ENCODE results near the gene AFG3L2. TPM values are rescaled to one million over a fixed set of nuclear protein-coding genes. Genes with fewer than 3 reads are reported as not detected.

The AFG3L2 gene
- total and polyA plus RNA-seq, 9 of the 15 experiments (the other 6 are each of a cell fraction or from before 2014, with no cell fraction given): 24.1 to 109 (median 84.0) TPM

DNA sequence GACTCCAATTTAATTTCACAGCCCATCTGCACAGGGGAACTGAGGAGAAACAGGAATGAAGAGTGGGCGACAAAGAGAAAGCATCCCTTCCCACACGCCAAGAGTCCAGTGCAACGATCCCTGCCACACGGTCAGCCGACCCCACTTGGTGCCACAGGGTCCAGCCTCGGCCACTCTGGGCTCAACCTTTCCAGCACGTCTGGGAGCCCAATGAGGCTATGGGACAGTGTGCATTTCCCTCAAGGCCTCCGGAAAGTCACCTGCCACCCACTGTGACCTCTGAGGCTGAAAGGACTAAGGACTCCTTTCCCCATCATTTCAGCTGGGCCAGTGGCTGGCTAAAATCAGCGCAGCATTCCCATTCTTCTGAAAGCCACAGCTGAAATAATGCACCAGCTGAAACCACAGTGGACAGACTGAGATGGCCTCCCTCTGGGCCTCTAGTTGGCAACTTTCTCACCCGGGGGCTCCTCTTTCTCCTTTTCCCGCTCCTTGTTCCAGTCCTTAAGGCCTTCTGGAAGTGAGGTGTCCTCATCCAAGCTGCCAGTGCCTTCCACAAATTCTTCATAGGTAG is 47.8 kb downstream of the AFG3L2 start:
- peaks cover 0 to 7% of the 10 kb centered on the region in 2 experiments; a peak in 3 of 5 replicates for H3K4me1 ChIP-seq (replicated peaks in 1 of 2; ENCODE audit: control insufficient read depth in 2 of 2, insufficient read depth in 2 of 2, low read length in 2 of 2)
- CTCF ChIA-PET (ENCODE audit: low intra/inter-chr PET ratio): no interaction called here
- TSS peak; percentile 75 for BruUV-seq (replicated peaks)
- FAIRE-seq (no peak), ATAC-seq (no peak), DNase-seq (ENCODE audit: extremely low read depth in 1 of 4, low spot score in 3 of 4) (no peak)
- in situ Hi-C loops (cut with MboI) (no loop called here), intact Hi-C loops (cut with micrococcal nuclease) (loop anchor here (5.0 kb wide), 1 partner anchor 47 kb away; no protein-coding TSS in a partner anchor)
- peaks cover 3% of the 10 kb centered on the region; the same call in 1 of the 3 replicates for H3K79me2 ChIP-seq (ENCODE audit: control insufficient read depth, insufficient read depth, low read length)
- TF ChIP-seq POLR2G (IDR thresholded peaks at IDR 0.05; ENCODE audit: low read depth, low read length): 0 out of 2 replicates have a peak, but pooled peaks have one; percentile 44
- TF ChIP-seq ZNF12 (CRISPR knock-in tag; IDR thresholded peaks at IDR 0.05): no peak
- H3K9me3 ChIP-seq (replicated peaks; ENCODE audit: control insufficient read depth, insufficient read depth, low read depth, low read length): no peaks in the 10 kb centered on the region
- POLR2A ChIA-PET: interaction anchor here (1.5 to 2.7 kb wide), 6 partner anchors 10 to 64 kb away, joined by 3 to 23 read pairs (median 4); no protein-coding TSS in a partner anchor
- no peak overlapping the region for H3K4me3 ChIP-seq
- no peak overlapping the region for H3K4me2 ChIP-seq (ENCODE audit: insufficient read depth, low read length)
- no peak overlapping the region for H2AFZ ChIP-seq (ENCODE audit: low read depth, low read length)
- H3K9me1 ChIP-seq (ENCODE audit: control insufficient read depth, insufficient read depth, low read length): no peaks in the 10 kb centered on the region
- H4K20me1 ChIP-seq (replicated peaks; ENCODE audit: control insufficient read depth, insufficient read depth, low read length): no peaks in the 10 kb centered on the region
- no peaks in the 10 kb centered on the region for H3K27me3 ChIP-seq (ENCODE audit: control insufficient read depth in 2 of 2, insufficient read depth in 2 of 2, low read length in 2 of 2)
- H3K27ac ChIP-seq (ENCODE audit: extremely low read depth, low read depth, low read length): no peak overlapping the region
- peaks cover 75% of the 10 kb centered on the region for H3K36me3 ChIP-seq (ENCODE audit: control insufficient read depth, insufficient read depth, low read length)
- 94% methylated on average over 11 of the region's 11 CpGs for WGBS (ENCODE audit: insufficient coverage, low coverage, missing lambda C conversion rate)
- no peak overlapping the region for H3K9ac ChIP-seq (ENCODE audit: insufficient read depth in 1 of 2, low read depth in 2 of 2, low read length in 2 of 2)

DNA sequence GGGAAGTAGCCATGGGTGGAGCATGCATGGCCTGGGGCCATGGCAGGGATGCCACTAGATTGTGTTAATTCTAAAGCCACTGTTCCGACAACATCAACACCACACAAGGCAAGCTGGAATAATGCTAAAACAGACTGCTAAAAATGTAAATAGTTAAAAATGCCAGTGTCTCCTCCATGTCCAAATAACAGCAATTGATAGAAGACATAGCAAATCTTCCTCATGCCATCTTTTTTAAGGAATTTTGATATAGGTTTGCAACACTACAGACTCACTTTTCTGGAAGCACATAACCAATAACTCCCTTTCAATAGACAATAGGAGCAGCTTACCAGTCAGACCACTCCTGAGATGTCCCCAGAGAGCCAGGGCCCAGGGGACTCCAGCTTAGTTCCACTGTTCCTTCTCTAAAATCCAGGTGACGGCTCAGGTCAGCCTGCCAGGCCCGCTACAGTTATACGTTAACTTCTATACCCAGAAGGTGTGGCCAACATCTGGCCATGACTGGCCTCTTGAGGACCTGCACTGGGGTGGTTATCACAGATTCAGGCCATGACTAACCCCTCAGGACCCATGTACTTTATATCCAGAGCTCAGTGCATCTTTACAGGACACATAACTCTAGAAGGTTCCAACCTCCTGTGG is 48.7 kb downstream of the AFG3L2 start:
- no peak for DNase-seq (ENCODE audit: extremely low read depth in 1 of 4, low spot score in 3 of 4)
- POLR2A ChIA-PET: interaction anchor here (0.6 to 2.7 kb wide), 16 partner anchors 10 to 798 kb away, joined by 3 to 23 read pairs (median 3); no protein-coding TSS in a partner anchor
- H3K4me2 ChIP-seq (ENCODE audit: insufficient read depth, low read length): no peak overlapping the region
- TF ChIP-seq CCNT2 (IDR thresholded peaks at IDR 0.05; ENCODE audit: borderline replicate concordance, extremely low read depth, insufficient read length, low read depth, low read length): peak; percentile 21
- TF ChIP-seq ZNF785 (CRISPR knock-in tag; IDR thresholded peaks at IDR 0.05): no peak
- TF ChIP-seq CTBP1 (IDR thresholded peaks at IDR 0.05; ENCODE audit: borderline replicate concordance): 0 out of 2 replicates have a peak, but pooled peaks have one; percentile 4
- TF ChIP-seq NBN (IDR thresholded peaks at IDR 0.05; ENCODE audit: low read depth): no peak
- TF ChIP-seq, protein P1, sequence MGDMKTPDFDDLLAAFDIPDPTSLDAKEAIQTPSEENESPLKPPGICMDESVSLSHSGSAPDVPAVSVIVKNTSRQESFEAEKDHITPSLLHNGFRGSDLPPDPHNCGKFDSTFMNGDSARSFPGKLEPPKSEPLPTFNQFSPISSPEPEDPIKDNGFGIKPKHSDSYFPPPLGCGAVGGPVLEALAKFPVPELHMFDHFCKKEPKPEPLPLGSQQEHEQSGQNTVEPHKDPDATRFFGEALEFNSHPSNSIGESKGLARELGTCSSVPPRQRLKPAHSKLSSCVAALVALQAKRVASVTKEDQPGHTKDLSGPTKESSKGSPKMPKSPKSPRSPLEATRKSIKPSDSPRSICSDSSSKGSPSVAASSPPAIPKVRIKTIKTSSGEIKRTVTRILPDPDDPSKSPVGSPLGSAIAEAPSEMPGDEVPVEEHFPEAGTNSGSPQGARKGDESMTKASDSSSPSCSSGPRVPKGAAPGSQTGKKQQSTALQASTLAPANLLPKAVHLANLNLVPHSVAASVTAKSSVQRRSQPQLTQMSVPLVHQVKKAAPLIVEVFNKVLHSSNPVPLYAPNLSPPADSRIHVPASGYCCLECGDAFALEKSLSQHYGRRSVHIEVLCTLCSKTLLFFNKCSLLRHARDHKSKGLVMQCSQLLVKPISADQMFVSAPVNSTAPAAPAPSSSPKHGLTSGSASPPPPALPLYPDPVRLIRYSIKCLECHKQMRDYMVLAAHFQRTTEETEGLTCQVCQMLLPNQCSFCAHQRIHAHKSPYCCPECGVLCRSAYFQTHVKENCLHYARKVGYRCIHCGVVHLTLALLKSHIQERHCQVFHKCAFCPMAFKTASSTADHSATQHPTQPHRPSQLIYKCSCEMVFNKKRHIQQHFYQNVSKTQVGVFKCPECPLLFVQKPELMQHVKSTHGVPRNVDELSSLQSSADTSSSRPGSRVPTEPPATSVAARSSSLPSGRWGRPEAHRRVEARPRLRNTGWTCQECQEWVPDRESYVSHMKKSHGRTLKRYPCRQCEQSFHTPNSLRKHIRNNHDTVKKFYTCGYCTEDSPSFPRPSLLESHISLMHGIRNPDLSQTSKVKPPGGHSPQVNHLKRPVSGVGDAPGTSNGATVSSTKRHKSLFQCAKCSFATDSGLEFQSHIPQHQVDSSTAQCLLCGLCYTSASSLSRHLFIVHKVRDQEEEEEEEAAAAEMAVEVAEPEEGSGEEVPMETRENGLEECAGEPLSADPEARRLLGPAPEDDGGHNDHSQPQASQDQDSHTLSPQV (IDR thresholded peaks at IDR 0.05): 0 out of 2 replicates have a peak, but pooled peaks have one; percentile 1
- TF ChIP-seq MEF2D (tag; conservative IDR thresholded peaks at IDR 0.05; ENCODE audit: low read depth): no peak
- peak; percentile 0 for TF ChIP-seq DACH1 (IDR thresholded peaks at IDR 0.05; ENCODE audit: partially characterized antibody)
- no peak for TF ChIP-seq ZNF174 (CRISPR knock-in tag; IDR thresholded peaks at IDR 0.05)
- no peaks in the 10 kb centered on the region for H3K27me3 ChIP-seq (ENCODE audit: control insufficient read depth in 2 of 2, insufficient read depth in 2 of 2, low read length in 2 of 2)
- 98% methylated on average over 4 of the region's 4 CpGs for WGBS (ENCODE audit: insufficient coverage, low coverage, missing lambda C conversion rate)
- no peaks in the 10 kb centered on the region for H3K9me3 ChIP-seq (replicated peaks; ENCODE audit: control insufficient read depth, insufficient read depth, low read depth, low read length)
- no peaks in the 10 kb centered on the region for H4K20me1 ChIP-seq (replicated peaks; ENCODE audit: control insufficient read depth, insufficient read depth, low read length)
- CTCF ChIA-PET (ENCODE audit: low intra/inter-chr PET ratio): interaction anchor here (1.2 kb wide), 1 partner anchor 332 kb away, joined by 4 read pairs; no protein-coding TSS in a partner anchor
- H3K79me2 ChIP-seq (ENCODE audit: control insufficient read depth, insufficient read depth, low read length): 0 out of 3 replicates have a peak, but pooled peaks cover 3% of the 10 kb centered on the region
- H3K36me3 ChIP-seq (ENCODE audit: control insufficient read depth, insufficient read depth, low read length): peaks cover 69% of the 10 kb centered on the region
- no peak; the same call in 2 of the 3 replicates for ATAC-seq
- no peak overlapping the region for H3K4me3 ChIP-seq
- FAIRE-seq: peak; percentile 73
- no peaks in the 10 kb centered on the region for H3K9me1 ChIP-seq (ENCODE audit: control insufficient read depth, insufficient read depth, low read length)
- peaks cover 0 to 7% of the 10 kb centered on the region in 2 experiments; a peak in 3 of 5 replicates for H3K4me1 ChIP-seq (replicated peaks in 1 of 2; ENCODE audit: control insufficient read depth in 2 of 2, insufficient read depth in 2 of 2, low read length in 2 of 2)
- no peak overlapping the region for H3K9ac ChIP-seq (ENCODE audit: insufficient read depth in 1 of 2, low read depth in 2 of 2, low read length in 2 of 2)
- intact Hi-C loops (cut with micrococcal nuclease): loop anchor here (5.0 kb wide), 1 partner anchor 46 kb away; no protein-coding TSS in a partner anchor
- no peak overlapping the region for H2AFZ ChIP-seq (ENCODE audit: low read depth, low read length)
- BruUV-seq (replicated peaks): no TSS peak
- no peak overlapping the region for H3K27ac ChIP-seq (ENCODE audit: extremely low read depth, low read depth, low read length)
- in situ Hi-C loops (cut with MboI): no loop called here
